Measurements from ENCODE around the gene RHOV. TPM values are rescaled to one million over a fixed set of nuclear protein-coding genes. Genes with fewer than 3 reads are reported as not detected.

The RHOV gene
- total RNA-seq, 1 donor from 2014 or later, result 3.6 TPM

DNA sequence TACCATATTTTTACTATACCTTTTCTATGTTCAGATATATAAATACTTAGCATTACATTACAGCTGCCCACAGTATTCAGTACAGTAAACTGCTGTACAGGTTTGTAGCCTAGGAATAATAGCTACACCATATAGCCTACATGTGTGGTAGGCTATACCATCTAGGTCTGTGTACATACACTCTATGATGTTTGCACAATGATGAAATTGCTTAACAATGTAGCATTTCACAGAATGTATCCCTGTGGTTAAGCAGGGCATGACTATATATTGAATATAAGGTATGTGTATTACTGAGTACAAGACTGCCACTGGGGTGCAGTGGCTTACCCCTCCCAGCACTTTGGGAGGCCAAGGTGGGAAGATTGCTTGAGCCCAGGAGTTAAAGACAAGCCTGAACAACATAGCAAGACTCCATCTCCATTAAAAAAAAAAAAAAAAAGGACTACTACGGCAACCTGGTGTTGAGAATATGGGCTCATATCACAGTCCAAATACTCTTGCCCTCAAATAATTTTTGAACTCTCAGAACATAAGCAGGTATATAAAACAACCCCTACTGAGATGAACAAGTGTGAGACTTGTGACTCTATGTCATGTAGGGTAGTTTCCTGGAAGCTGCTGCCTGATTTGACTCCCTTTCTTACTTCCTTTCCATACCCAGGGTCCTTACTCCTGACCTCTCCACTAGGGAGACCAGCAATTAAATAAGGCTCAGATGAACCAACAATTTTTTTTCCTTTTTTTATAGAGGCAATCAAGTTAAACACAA, 50.3 kb downstream of the RHOV start:
- TF ChIP-seq, protein P1, sequence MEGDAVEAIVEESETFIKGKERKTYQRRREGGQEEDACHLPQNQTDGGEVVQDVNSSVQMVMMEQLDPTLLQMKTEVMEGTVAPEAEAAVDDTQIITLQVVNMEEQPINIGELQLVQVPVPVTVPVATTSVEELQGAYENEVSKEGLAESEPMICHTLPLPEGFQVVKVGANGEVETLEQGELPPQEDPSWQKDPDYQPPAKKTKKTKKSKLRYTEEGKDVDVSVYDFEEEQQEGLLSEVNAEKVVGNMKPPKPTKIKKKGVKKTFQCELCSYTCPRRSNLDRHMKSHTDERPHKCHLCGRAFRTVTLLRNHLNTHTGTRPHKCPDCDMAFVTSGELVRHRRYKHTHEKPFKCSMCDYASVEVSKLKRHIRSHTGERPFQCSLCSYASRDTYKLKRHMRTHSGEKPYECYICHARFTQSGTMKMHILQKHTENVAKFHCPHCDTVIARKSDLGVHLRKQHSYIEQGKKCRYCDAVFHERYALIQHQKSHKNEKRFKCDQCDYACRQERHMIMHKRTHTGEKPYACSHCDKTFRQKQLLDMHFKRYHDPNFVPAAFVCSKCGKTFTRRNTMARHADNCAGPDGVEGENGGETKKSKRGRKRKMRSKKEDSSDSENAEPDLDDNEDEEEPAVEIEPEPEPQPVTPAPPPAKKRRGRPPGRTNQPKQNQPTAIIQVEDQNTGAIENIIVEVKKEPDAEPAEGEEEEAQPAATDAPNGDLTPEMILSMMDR (IDR thresholded peaks at IDR 0.05; ENCODE audit: insufficient read depth, low read length, poor library complexity, severe bottlenecking), result no peak
- no peak for DNase-seq (ENCODE audit: low read depth)
- no peaks in the 10 kb centered on the region for H3K36me3 ChIP-seq (ENCODE audit: control insufficient read depth, insufficient read depth, low read length)
- H3K27me3 ChIP-seq (ENCODE audit: control insufficient read depth, insufficient read depth, low read length), result no peaks in the 10 kb centered on the region
- H3K4me3 ChIP-seq (ENCODE audit: low read depth, low read length), result no peak overlapping the region

Other genes with a start within 250 kb of the RHOV start
- gene RAD51, start 179.1 kb downstream of the RHOV start, total RNA-seq, result 1.3 and 2.7 TPM in 2 replicates
- 26.5 and 33.5 TPM in 2 replicates for gene RMDN3, start 119.0 kb downstream of the RHOV start, total RNA-seq
- gene GCHFR, start 110.2 kb downstream of the RHOV start, total RNA-seq, result 13.2 and 24.9 TPM in 2 replicates
- gene C15orf62, start 104.3 kb downstream of the RHOV start, total RNA-seq, result 1.2 and 1.4 TPM in 2 replicates
- 21.8 and 34.7 TPM in 2 replicates for gene ZFYVE19, start 67.1 kb downstream of the RHOV start, total RNA-seq
- gene DNAJC17, start 66.8 kb downstream of the RHOV start, total RNA-seq, result 20.0 and 59.2 TPM in 2 replicates
- not detected in 2 replicates for gene PPP1R14D, start 45.5 kb downstream of the RHOV start, total RNA-seq
- 306 and 342 TPM in 2 replicates for gene SPINT1, start 30.2 kb downstream of the RHOV start, total RNA-seq
- gene VPS18, start 20.2 kb upstream of the RHOV start, total RNA-seq, result 66.0 and 69.4 TPM in 2 replicates
- gene DLL4, start 55.1 kb upstream of the RHOV start, total RNA-seq, result 0.50 and 0.82 TPM in 2 replicates
- 84.4 and 86.3 TPM in 2 replicates for gene CHAC1, start 79.2 kb upstream of the RHOV start, total RNA-seq
- gene INO80, start 242.0 kb upstream of the RHOV start, total RNA-seq, result 26.7 and 58.7 TPM in 2 replicates

Measured in kidney epithelial cell (primary cell).